Medulla oblongata (tissue), 1 donor: ENCODE measurements around the gene NEK1.

ENCODE experiments used
- DNase-seq: peaks from one replicate; pipeline ENCODE4 v3.0.0-alpha.2; 2015; ENCODE audit errors: extremely low spot score

Gene NEK1

DNA sequence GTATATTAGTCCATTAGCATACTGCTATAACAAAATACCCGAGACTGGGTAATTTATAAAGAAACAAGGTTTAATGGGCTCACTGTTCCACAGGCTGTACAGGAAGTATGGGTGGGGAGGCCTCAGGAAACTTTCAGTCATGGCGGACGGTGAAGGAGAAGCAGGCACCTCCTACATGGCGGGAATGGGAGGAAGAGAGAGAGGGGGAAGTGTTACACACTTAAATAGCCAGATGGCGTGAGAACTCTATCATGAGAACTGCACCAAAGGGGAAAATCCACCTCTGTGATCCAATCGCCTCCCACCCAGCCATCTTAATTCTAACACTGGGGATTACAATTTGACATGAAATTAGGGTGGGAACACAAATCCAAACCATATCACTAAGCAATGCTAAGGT lies 242.7 kb downstream of the NEK1 start:
- DNase-seq: no peak

DNA sequence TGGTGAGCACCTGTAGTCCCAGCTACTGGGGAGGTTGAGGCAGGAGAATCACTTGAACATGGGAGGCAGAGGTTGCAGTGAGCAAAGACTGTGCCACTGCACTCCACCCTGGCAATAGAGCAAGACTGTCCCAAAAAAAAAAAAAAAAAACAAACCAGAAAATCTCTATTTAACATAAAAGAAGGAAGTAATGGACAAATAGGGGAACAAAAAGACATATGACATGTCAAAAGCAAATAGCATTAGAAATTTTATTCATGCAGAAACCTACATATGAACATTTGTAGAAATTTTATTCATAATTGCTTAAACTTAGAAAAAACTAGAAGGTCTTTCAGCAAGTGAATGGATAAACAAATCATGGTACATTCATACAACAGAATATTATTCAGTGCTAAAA lies 244.6 kb downstream of the NEK1 start:
- DNase-seq: no peak

DNA sequence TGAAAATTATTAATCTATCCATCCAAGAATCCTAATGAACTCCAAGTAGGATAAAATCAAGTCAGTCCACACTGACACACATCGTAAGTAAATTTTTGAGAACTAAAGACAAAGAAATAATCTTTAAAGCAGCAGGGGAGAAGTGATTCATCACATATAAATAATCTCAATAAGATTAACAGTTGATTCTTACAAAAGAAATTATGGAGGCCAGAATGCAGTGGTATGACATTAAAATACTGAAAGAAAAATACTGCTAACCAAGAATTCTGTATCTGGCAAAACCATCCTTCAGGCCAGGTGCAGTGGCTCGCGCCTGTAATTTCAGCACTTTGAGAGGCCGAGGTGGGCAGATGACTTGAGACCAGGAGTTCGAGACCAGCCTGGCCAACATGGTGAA lies 245.6 kb downstream of the NEK1 start:
- DNase-seq: no peak

DNA sequence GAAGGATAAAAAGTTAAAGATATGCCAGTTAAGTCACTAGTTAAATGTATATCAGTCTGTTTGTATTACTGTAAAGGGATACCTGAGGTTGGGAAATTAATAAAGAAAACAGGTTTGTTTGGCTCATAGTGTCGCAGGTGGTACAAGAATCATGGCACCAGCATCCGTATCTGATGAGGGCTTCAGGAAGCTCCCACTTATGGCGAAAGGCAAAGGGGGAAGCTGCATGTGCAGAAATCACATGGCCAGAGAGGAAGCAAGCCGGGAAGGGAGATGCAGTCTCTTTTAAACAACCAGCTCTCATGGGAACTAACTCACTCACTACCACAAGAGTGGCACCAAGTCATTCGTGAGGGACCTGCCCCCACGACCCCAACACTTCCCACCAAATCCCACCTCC lies 249.8 kb downstream of the NEK1 start:
- DNase-seq: no peak

DNA sequence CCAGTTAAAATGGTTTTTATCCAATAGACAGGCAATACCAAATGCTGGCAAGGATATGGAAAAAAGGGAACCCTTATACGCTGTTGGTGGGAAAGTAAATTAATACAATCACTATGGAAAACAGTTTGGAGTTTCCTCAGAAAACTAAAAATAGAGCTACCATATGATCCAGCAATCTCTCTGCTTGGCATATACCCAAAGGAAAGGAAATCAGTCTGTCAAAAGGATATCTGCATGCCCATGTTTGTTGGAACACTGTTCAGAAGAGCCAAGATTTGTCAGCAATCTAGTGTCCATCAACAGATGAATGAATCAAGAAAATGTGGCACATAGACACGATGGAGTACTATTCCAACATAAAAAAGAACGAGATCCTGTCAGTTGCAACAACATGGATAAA lies 250.6 kb downstream of the NEK1 start:
- DNase-seq: no peak

DNA sequence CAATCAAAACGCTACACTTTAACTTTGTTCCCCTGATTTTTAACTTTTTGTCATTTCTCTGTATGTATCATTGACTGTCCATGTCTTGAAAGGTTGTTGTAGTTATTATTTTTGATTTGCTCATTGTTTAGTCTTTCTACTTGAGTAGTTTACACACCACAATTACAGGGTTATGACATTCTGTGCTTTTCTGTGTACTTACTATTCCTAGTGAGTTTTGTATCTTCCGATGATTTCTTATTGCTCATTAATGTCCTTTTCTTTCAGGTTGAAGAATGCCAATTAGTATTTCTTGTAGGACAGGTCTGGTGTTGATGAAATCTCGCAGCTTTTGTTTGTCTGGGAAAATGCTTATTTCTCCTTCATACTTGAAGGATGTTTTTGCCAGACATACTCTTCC lies 252.4 kb downstream of the NEK1 start:
- DNase-seq: no peak

DNA sequence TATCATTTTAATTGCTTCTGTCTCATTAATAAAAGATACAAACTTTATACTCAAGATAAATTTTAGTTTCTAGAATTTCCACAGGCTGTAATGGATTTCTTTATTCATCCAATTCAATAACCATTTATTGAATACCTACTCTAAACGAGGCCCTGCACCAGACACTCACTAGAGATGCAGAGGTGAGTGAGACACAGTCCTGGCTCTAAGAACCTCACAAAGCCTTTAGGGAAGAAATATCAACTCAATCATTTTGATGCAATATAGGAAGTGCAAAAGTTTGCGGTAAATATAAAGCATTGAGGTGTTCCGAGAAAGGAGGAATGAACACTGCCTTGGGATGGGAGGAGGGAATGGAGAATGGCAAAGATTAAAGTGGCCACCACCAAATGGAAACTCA lies 260.0 kb downstream of the NEK1 start:
- no peak for DNase-seq

DNA sequence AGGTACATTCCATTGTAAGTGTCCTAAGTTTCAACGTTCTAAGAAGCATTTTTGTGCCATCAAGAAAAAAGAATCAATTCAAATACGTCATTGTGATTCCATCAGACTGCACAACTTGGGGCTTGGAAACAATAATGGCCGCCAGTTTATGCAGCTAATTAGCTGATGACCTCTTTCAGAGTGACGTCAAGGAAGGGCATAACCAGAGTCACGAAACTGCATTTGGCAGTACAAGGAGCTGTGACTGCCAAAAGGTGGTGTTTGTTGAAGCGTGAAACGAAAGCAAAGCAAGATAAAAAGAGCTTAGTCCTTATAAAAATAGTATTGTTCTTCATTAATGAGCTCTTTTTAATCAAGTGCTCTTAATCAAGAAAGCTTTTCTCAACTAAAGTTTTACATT lies 260.5 kb downstream of the NEK1 start:
- DNase-seq: no peak

DNA sequence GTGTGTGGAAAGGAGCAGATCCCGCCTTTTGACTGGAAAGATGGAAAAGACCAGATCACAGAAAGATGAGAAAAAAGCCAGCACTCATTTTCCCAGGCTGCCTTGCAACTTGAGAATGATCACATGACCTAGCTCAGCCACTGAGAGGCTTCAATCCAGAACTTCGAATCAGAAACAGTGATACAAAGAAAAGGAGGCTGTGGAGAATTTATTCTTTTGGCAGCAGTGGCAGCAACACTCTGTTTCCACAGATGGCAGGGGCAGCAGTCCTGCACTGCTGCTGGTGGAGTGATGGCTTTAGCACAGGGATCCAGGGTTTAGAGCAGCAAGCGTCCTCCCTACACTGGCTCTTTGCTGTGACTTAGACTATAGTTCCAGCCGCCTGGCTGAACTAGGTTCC lies 263.8 kb downstream of the NEK1 start:
- DNase-seq: peak; percentile 50

DNA sequence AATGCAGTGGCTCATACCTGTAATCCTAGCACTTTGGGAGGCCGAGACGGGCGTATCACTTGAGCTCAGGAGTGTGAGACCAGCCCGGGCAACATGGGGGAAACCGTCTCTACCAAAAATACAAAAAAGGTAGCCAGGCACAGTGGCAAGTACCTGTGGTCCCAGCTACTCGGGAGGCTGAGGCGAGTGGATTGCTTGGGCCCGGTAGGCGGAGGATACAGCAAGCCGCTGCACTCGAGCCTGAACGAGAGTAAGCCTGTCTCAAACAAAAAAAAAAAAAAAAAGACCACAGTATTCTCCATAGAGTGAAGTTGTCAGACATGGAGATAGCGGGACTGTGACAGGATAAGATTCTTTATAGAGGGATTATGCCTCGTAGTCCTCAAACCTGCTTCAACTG lies 265.5 kb downstream of the NEK1 start:
- no peak for DNase-seq

DNA sequence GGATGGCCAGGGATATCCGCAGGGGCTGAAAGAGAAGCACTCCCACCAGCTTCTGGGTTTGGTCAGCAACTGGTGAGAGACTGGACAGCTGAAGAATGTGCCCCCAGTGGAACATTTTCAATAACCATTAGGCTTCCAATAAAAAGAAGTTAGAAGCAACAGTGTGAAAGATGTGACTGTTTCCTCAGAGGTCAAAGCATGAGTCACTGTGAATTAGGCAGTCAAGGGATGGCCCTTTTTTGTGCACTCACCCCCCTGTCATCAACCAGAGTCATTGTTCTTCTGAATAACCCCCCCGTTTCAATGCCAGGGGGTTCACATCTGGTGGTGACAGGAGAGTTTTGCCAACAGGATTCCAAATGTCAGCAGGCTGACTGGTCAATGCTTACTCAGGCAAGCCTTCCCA lies 267.1 kb downstream of the NEK1 start:
- peak; percentile 68 for DNase-seq
